ENCODE data around the gene PPP1R27. TPM values are rescaled to one million over a fixed set of nuclear protein-coding genes. Genes with fewer than 3 reads are reported as not detected.

The PPP1R27 gene
- total and polyA plus RNA-seq, 4 donors, result 0.31 to 0.35 TPM; not detected in 2

- H3K27ac ChIP-seq (ENCODE audit: low read depth in 1 of 2, low read length in 2 of 2), result no peak overlapping the region
Measured at GRCh38 chr17:81813371-81813684, 21.5 kb downstream of the PPP1R27 start.

More at GRCh38 chr17:81813371-81813684, 21.5 kb downstream of the PPP1R27 start:
- H3K4me3 ChIP-seq (ENCODE audit: low read depth in 1 of 3, low read length in 3 of 3), result no peak overlapping the region
- peaks cover 0 to 5% (median 0%) of the 10 kb centered on the region in 4 donors for H3K4me1 ChIP-seq (ENCODE audit: control insufficient read depth in 4 of 4, insufficient read depth in 4 of 4, low read length in 3 of 4)
- H3K36me3 ChIP-seq (ENCODE audit: control insufficient read depth in 4 of 4, insufficient read depth in 3 of 4, low read depth in 1 of 4, low read length in 3 of 4), result peaks cover 4 to 20% (median 6%) of the 10 kb centered on the region in 4 donors
- TF ChIP-seq ATF3 (IDR thresholded peaks at IDR 0.05) (no peak), GABPA (IDR thresholded peaks at IDR 0.05 in 1 of 2, conservative IDR thresholded peaks at IDR 0.05 in 1 of 2) (no peak), CTCF (IDR thresholded peaks at IDR 0.05; ENCODE audit: low read depth, low read length, missing input control) (no peak), SP1 (IDR thresholded peaks at IDR 0.05) (no peak), FOXA1 (IDR thresholded peaks at IDR 0.05) (no peak), ZBTB33 (IDR thresholded peaks at IDR 0.05) (no peak), NR2F2 (IDR thresholded peaks at IDR 0.05) (no peak), TAF1 (conservative IDR thresholded peaks at IDR 0.05) (no peak), YY1 (IDR thresholded peaks at IDR 0.05) (no peak), JUND (IDR thresholded peaks at IDR 0.05) (no peak), HNF4A (conservative IDR thresholded peaks at IDR 0.05) (no peak), MAX (IDR thresholded peaks at IDR 0.05) (no peak), REST (IDR thresholded peaks at IDR 0.05) (no peak), FOXA2 (IDR thresholded peaks at IDR 0.05) (no peak), EGR1 (IDR thresholded peaks at IDR 0.05; ENCODE audit: low read depth in 2 of 2) (no peak), RAD21 (IDR thresholded peaks at IDR 0.05) (no peak), RXRA (IDR thresholded peaks at IDR 0.05) (no peak), HNF4G (IDR thresholded peaks at IDR 0.05) (no peak)
- H3K9me3 ChIP-seq (ENCODE audit: control insufficient read depth in 4 of 4, low read length in 3 of 4), result no peaks in the 10 kb centered on the region
- DNase-seq (ENCODE audit: low spot score), result no peak
- 90% methylated on average over 15 of the region's 15 CpGs for WGBS
- no peak overlapping the region for H3K9ac ChIP-seq (ENCODE audit: low read depth in 1 of 2, low read length in 2 of 2)
- no peaks in the 10 kb centered on the region for H3K27me3 ChIP-seq (ENCODE audit: control insufficient read depth in 4 of 4, insufficient read depth in 4 of 4, low read length in 3 of 4)

Measured in liver (tissue), 9 donors.